NCI-H1930 (cell line): ENCODE measurements around the gene ZDHHC21.
A peak's percentile ranks its signal among the peaks of the same experiment; 100 is the strongest.

Source experiments
- DNase-seq, 2 experiments: peaks; one replicate each; lab custom pipeline; 2025; lab: John Stamatoyannopoulos, UW

The ZDHHC21 gene

DNA sequence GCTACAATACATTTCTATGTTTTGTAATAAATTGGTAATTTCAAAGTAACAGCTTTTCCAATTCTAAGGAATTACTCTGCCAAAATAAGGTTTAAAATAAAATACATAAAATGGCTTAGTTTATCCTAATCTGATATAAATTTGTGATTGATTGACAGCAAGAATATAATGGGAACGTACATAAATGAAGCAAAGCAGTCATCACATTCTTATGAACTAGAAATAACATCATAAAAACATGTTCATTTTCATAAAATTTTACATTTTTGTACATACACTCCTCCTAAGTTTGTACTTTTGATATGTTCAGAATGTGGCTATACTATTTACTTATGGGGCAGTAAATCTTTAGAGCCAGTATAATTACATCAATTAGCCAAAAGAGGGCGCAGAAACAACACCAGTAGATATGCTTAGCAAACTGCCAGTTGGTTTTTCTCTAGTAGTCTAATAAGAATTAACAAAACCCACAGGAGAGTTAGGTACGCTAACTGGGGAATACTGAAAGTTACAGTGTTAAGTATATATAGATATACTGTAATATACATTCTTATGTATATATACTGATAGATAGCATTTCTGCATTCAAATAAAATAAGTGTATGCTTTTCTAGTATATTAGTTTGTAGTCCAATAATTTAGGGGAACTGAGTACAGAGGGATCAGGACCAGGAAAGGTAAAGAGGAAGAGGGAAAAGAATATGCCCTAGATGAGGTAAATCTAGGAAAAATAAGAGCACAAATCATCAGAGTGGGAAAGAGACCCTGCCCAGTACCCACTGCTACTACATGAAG is 76.8 kb downstream of the ZDHHC21 start:
- peak; percentile 39 to 42 for DNase-seq

DNA sequence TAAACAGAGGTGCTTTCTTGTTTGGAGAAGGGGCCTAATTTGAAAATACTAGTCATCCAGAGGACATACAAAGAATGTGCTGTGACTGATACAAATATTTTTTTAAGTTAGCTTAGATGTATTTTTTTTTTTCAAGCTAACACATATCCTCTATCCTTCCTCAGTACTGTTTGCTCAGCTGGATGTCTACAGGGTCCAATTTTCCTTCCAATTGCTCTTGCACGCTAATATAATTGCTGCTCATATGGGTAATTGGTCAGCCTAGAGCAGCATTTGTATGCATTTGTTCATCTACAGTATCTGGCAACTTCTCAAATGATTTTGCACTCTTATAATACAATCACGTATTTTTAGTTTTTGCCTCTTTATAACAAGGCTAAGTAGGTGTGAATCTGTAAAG is 84.7 kb downstream of the ZDHHC21 start:
- peak; percentile 94 to 97 for DNase-seq

- DNase-seq = no peak
Observed at GRCh38 chr9:14597171-14597799, 95.9 kb downstream of the ZDHHC21 start.

DNA sequence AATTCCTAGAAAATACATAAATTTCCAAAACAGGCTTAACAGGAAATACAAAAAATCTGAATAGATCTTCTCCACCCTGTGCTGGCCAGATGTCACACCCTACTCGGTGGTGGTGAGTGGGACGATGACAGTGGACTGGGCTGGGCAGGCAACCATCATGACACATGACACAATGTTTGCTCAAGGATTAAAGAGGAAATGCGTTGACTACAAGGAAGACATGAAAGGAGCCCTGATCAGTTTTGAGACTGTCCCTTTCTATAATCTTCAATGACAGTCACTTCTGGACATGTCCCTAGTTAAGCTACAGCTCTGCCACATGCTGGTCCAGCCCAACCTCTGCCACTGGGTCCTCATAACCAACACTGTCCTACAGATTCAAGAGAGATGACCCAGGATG is 99.8 kb downstream of the ZDHHC21 start:
- no peak for DNase-seq

- DNase-seq = no peak
Observed at GRCh38 chr9:14591411-14591810, 101.8 kb downstream of the ZDHHC21 start.

- no peak for DNase-seq
Observed at GRCh38 chr9:14585730-14586473, 107.3 kb downstream of the ZDHHC21 start.

DNA sequence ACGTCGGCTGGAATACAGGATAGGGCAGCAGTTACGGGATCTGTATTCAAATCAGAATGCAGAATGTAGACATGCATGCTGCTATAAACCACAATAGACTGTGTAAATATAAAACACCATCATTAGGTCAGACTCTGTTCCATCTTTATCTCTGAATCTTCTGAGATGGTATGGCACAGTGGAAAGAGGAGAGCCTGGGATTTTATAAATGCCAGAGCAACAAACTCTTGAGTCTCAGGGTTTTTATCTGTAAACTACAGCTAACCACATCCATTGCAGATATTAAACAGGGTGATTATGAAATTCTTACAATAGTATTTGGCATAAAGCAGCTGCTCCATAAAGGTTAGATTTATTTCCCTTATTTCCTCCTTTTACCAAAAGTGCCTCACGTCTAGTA is 108.7 kb downstream of the ZDHHC21 start:
- DNase-seq = no peak

DNA sequence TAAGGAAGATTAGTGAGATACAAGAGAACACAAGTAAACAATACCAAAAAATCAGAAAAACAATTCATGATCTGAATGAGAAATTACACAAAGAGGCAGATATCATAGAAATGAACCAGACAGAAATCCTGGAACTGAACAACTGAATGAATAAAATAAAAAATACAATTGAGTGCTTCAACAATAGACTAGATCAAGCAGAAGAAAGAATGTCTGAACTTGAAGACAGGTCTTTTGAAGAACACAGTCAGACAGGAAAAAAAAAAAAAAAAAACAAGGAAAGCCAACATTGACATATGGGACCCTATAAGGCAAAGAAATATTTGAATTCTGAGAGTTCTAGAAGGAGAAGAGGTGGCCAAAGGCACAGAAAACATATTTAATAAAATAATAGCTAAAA is 115.2 kb downstream of the ZDHHC21 start:
- DNase-seq = peak in 1 of 2 experiments; percentile 20

DNA sequence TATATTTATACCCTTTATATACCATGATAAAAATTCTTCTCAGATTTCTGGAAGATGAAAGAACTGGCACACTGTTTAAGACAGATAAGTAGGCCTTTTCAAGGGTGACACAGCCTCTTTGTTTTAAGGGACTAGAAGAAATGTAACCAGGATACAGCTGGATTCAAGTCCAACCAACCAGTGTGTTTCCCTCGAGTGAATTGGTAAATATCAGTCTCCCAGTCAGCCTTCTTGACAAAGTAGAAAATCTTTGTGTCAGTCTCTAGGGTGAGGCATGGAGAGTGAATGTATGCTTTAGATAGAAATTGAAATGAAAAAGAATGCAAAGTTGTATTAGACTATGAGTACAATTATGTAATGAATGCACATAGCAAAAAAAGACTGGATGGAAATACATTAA is 119.1 kb downstream of the ZDHHC21 start:
- DNase-seq = no peak

DNA sequence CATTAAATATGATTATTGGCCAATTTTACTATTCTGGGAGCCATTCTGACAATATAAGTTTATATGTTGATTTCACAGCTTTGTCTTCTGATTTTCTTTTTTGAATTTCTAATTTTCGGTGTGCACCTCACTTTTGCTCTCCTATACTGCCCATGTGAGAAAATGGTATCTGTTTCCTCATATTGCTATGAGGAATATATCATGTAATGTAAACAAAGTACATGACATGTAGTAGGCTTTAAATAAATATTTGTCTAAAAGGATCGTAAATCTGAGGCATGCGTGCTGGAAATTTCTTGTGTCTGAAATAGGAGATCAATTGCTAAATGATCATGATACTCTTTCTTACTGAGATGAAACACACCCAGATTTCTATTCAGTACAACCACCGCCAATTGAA is 119.9 kb downstream of the ZDHHC21 start:
- no peak for DNase-seq

DNA sequence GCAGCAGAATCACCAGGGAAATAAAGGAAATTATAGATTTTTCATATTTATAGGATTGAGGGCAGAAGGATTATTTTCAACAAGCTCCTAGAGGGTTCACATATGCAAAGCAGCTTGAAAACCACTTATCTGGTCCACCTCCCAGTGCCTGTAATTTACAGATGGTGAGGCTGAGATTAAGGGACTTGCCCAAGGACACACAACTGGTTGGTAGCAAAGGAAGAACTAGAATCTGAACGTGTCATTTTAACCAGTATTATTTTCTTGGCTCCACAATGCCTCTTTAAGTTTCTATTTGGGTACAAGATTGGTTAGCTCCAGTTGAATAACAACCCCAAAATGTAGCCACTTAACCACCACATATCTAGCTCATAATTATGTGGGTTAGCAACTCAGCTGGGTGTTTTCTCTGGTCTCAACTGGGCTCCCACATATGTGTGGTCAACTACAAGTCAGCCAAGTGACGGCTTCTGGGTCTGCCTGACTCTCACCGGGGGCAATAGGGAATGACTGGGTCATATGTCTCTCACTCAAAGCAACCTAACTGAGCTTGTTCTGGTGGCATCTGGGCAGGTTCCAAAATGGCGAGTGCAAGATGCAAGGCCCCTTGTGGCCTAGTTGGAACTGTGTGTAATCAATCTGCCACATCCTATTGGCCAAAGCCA is 127.7 kb downstream of the ZDHHC21 start:
- DNase-seq = no peak

DNA sequence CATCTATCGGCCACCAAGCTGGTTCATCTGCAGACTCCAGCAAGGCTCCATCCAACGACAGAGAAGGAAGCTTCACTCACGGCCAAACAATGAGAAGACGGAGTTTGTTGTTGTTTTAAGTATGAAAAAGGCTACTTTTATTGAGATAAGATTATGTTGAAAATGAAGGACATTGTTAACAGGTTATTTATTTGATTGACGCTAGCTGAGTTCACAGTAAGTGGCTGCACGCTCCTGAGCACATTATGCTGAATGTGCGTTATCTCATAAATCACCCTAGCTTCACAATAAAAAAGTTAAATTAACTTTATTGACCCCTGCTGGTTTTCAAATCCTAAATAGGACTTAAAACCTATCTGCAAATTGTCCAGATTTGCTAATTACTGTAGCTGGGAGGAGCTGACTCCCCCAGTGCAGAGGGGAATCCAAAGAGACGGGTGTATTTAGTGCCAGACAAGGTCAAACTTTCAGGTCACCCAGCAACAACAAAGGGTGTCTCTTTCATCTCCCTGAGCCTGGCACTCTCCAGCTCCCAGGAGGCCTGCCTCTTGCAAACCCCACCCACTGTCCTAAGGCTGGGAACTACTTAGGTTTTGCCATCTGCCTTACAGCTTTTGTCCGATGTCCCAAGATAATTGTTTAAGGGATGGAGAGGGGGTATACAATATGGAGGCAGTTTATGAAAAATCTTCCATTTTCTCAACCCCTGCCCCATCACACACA is 129.2 kb downstream of the ZDHHC21 start:
- DNase-seq = no peak

DNA sequence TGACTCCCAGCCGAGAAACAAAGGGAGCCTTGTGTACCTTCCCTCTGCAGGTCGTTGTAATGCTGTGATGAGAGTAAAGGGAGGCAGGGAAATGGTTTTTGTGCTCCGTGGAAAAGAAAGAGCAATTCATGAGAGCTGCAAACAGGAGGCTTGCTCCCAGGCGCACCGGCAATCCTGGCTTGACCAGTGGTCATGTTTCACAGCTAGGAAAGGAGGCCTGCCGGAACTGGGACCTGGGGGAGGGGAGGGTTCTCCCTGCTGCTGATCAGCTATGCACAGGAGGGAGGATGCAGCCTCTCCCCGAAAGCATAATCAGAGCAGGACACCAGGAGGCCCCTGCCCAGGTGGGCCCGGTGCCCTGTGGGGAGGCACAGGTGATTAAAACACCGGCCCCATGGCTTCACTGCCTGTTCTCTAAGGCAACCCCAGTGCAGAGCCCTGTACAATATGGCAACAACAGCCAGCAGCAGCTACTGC is 131.3 kb downstream of the ZDHHC21 start:
- peak; percentile 32 to 61 for DNase-seq
